HepG2 (cell line): ENCODE measurements around the gene CSF1R. TPM values are rescaled to one million over a fixed set of nuclear protein-coding genes. Genes with fewer than 3 reads are reported as not detected.
A peak's percentile ranks its signal among the peaks of the same experiment; 100 is the strongest.

Source experiments
- HDAC6 ChIP-seq: fragments of 200-600 bp; sonication (generic); IDR thresholded peaks from 2 replicates; pipeline ENCODE4 v1.7.0; 2017; ENCODE audit warnings: mild to moderate bottlenecking, antibody characterized with exemption, low read length, low read depth
- JDP2 ChIP-seq: sonication (generic); formaldehyde crosslinking; IDR thresholded peaks from 2 replicates; pipeline ENCODE4 v1.8.1; 2022; ENCODE audit warnings: missing genetic modification reagents, borderline replicate concordance
- POLR2A ChIP-seq, 2 experiments: IDR thresholded peaks; 2 replicates each; pipeline ENCODE4 v1.6.1; 2011; ENCODE audit warnings: low read depth in 2 of 2, low read length in 2 of 2, mild to moderate bottlenecking in 1 of 2, moderate library complexity in 1 of 2; ENCODE audit not compliant: insufficient read depth in 1 of 2
- REPIN1 ChIP-seq: sonication (generic); formaldehyde crosslinking; IDR thresholded peaks from 2 replicates; pipeline ENCODE4 v1.8.0; 2022; ENCODE audit warnings: missing genetic modification reagents, low read depth, mild to moderate bottlenecking, borderline replicate concordance
- RXRA ChIP-seq: sonication (generic); formaldehyde crosslinking; IDR thresholded peaks from 2 replicates; pipeline ENCODE4 v1.5.1; 2020; ENCODE audit warnings: missing genetic modification reagents
- SNAPC2 ChIP-seq: sonication (generic); formaldehyde crosslinking; IDR thresholded peaks from 2 replicates; pipeline ENCODE4 v1.8.1; 2022; ENCODE audit warnings: mild to moderate bottlenecking, missing genetic modification reagents
- XBP1 ChIP-seq: sonication (generic); formaldehyde crosslinking; IDR thresholded peaks from 2 replicates; pipeline ENCODE4 v1.5.0; 2020; ENCODE audit warnings: missing genetic modification reagents
- ZEB1 ChIP-seq: IDR thresholded peaks from 2 replicates; pipeline ENCODE4 v1.6.1; 2012; ENCODE audit warnings: mild to moderate bottlenecking, low read depth, inconsistent platforms; ENCODE audit not compliant: insufficient replicate concordance
- ZNF143 ChIP-seq: sonication (generic); formaldehyde crosslinking; IDR thresholded peaks from 2 replicates; pipeline ENCODE4 v1.4.0; 2020; ENCODE audit warnings: missing genetic modification reagents
- polyA plus RNA-seq, 8 experiments: library from polyadenylated mRNA; depleted of rRNA in 3 of 8; stranded (reverse) in 7 of 8; unstranded in 1 of 8; fragments of >200 nt; fragmentation: Illumina TruSeq in 4 of 8; extraction: Trizol in 4 of 8; gene quantifications; 2 replicates each; pipeline versions ENCODE4 v1.2.1 to v1.2.3, GENCODE V29; 2011 to 2016; ENCODE audit warnings: low read depth in 4 of 8, missing spikeins in 1 of 8, mixed read lengths in 1 of 8; ENCODE audit not compliant: insufficient read depth in 1 of 8
- total RNA-seq, 5 experiments: library from RNA; depleted of rRNA; stranded (reverse); fragments of >200 nt; fragmentation: Illumina TruSeq; extraction: Trizol; gene quantifications; 2 replicates each; pipeline ENCODE4 v1.2.3, GENCODE V29; 2016; ENCODE audit warnings: low read depth in 1 of 5
- TF ChIP-seq, protein P1 (sequence below): sonication (generic); formaldehyde crosslinking; IDR thresholded peaks from 2 replicates; pipeline ENCODE4 v1.4.0; 2020; ENCODE audit warnings: mild to moderate bottlenecking, missing genetic modification reagents
- TF ChIP-seq, protein P2 (sequence below): sonication (generic); formaldehyde crosslinking; IDR thresholded peaks from 2 replicates; pipeline ENCODE4 v1.5.0; 2020; ENCODE audit warnings: missing genetic modification reagents
- TF ChIP-seq, protein P3 (sequence below): fragments of 450-650 bp; IDR thresholded peaks from 2 replicates; pipeline ENCODE4 v1.6.1; 2017
- TF ChIP-seq, protein P4 (sequence below): sonication (generic); formaldehyde crosslinking; IDR thresholded peaks from 2 replicates; pipeline ENCODE4 v1.5.1; 2020; ENCODE audit warnings: missing genetic modification reagents, mild to moderate bottlenecking, borderline replicate concordance
- TF ChIP-seq, protein P5 (sequence below): sonication (generic); formaldehyde crosslinking; IDR thresholded peaks from 2 replicates; pipeline ENCODE4 v1.9.0; 2022; ENCODE audit warnings: low read depth, missing genetic modification reagents
- TF ChIP-seq, protein P6 (sequence below): sonication (generic); formaldehyde crosslinking; IDR thresholded peaks from 2 replicates; pipeline ENCODE4 v1.4.0; 2020; ENCODE audit warnings: mild to moderate bottlenecking, missing genetic modification reagents
- TF ChIP-seq, protein P7 (sequence below): sonication (generic); formaldehyde crosslinking; IDR thresholded peaks from 2 replicates; pipeline ENCODE4 v1.5.1; 2020; ENCODE audit warnings: mild to moderate bottlenecking, moderate library complexity, missing genetic modification reagents

Gene CSF1R
- total and polyA plus RNA-seq, 2 of the 13 experiments (the other 11 are each of a cell fraction or from before 2014, with no cell fraction given): 0.01 TPM; not detected in 1

DNA sequence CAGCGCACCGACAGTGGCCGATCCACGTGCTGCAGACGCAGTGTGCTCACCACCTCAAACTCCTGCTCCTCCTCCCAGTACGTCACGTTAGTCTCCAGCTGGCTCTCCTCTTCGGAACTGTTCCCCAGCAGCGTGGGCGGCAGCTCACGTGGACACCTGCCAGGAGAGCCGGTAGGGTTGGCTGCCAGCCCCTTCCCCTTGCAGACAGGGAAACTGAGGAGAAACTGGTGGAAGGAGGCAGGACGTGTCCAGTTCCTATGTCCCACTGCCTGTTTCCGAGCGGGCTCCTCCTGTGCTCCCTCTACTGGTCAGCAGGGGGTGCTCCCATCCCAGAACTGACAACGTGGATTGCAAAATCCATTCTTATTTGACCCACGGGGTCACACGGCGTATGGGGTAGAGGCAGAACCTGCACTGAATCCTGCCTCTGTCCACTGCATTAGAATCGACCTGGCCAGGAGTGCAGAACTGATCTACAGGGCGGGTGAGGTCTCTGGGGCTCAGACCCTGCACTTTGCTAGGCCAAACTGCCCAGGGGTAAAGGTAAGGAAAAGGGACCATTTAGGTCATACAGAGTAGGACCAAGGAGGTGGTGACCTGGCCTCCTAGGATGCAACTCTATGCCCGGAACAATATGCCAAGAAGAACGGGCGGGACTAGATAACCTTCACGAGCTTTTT lies 43.6 kb upstream of the CSF1R start (continued):
- TF ChIP-seq, protein P1, sequence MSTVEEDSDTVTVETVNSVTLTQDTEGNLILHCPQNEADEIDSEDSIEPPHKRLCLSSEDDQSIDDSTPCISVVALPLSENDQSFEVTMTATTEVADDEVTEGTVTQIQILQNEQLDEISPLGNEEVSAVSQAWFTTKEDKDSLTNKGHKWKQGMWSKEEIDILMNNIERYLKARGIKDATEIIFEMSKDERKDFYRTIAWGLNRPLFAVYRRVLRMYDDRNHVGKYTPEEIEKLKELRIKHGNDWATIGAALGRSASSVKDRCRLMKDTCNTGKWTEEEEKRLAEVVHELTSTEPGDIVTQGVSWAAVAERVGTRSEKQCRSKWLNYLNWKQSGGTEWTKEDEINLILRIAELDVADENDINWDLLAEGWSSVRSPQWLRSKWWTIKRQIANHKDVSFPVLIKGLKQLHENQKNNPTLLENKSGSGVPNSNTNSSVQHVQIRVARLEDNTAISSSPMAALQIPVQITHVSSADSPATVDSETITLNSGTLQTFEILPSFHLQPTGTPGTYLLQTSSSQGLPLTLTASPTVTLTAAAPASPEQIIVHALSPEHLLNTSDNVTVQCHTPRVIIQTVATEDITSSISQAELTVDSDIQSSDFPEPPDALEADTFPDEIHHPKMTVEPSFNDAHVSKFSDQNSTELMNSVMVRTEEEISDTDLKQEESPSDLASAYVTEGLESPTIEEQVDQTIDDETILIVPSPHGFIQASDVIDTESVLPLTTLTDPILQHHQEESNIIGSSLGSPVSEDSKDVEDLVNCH (CRISPR knock-in tag): no peak
- TF ChIP-seq, protein P2, sequence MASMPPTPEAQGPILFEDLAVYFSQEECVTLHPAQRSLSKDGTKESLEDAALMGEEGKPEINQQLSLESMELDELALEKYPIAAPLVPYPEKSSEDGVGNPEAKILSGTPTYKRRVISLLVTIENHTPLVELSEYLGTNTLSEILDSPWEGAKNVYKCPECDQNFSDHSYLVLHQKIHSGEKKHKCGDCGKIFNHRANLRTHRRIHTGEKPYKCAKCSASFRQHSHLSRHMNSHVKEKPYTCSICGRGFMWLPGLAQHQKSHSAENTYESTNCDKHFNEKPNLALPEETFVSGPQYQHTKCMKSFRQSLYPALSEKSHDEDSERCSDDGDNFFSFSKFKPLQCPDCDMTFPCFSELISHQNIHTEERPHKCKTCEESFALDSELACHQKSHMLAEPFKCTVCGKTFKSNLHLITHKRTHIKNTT (CRISPR knock-in tag): no peak
- peak; percentile 48; the same call in 1 of the 2 replicates for TF ChIP-seq REPIN1
- TF ChIP-seq, protein P3, sequence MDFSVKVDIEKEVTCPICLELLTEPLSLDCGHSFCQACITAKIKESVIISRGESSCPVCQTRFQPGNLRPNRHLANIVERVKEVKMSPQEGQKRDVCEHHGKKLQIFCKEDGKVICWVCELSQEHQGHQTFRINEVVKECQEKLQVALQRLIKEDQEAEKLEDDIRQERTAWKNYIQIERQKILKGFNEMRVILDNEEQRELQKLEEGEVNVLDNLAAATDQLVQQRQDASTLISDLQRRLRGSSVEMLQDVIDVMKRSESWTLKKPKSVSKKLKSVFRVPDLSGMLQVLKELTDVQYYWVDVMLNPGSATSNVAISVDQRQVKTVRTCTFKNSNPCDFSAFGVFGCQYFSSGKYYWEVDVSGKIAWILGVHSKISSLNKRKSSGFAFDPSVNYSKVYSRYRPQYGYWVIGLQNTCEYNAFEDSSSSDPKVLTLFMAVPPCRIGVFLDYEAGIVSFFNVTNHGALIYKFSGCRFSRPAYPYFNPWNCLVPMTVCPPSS: no peak
- no peak for TF ChIP-seq POLR2A (IDR thresholded peaks at IDR 0.05; ENCODE audit: insufficient read depth in 1 of 2, low read depth in 2 of 2, low read length in 2 of 2)
- TF ChIP-seq, protein P4, sequence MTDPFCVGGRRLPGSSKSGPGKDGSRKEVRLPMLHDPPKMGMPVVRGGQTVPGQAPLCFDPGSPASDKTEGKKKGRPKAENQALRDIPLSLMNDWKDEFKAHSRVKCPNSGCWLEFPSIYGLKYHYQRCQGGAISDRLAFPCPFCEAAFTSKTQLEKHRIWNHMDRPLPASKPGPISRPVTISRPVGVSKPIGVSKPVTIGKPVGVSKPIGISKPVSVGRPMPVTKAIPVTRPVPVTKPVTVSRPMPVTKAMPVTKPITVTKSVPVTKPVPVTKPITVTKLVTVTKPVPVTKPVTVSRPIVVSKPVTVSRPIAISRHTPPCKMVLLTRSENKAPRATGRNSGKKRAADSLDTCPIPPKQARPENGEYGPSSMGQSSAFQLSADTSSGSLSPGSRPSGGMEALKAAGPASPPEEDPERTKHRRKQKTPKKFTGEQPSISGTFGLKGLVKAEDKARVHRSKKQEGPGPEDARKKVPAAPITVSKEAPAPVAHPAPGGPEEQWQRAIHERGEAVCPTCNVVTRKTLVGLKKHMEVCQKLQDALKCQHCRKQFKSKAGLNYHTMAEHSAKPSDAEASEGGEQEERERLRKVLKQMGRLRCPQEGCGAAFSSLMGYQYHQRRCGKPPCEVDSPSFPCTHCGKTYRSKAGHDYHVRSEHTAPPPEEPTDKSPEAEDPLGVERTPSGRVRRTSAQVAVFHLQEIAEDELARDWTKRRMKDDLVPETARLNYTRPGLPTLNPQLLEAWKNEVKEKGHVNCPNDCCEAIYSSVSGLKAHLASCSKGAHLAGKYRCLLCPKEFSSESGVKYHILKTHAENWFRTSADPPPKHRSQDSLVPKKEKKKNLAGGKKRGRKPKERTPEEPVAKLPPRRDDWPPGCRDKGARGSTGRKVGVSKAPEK (CRISPR knock-in tag): no peak
- TF ChIP-seq JDP2: no peak
- TF ChIP-seq ZNF143 (CRISPR knock-in tag): no peak
- TF ChIP-seq, protein P5, sequence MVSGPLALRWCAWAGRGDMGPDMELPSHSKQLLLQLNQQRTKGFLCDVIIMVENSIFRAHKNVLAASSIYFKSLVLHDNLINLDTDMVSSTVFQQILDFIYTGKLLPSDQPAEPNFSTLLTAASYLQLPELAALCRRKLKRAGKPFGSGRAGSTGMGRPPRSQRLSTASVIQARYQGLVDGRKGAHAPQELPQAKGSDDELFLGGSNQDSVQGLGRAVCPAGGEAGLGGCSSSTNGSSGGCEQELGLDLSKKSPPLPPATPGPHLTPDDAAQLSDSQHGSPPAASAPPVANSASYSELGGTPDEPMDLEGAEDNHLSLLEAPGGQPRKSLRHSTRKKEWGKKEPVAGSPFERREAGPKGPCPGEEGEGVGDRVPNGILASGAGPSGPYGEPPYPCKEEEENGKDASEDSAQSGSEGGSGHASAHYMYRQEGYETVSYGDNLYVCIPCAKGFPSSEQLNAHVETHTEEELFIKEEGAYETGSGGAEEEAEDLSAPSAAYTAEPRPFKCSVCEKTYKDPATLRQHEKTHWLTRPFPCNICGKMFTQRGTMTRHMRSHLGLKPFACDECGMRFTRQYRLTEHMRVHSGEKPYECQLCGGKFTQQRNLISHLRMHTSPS (CRISPR knock-in tag): 0 out of 2 replicates have a peak, but pooled peaks have one; percentile 13
- no peak for TF ChIP-seq HDAC6
- TF ChIP-seq, protein P6, sequence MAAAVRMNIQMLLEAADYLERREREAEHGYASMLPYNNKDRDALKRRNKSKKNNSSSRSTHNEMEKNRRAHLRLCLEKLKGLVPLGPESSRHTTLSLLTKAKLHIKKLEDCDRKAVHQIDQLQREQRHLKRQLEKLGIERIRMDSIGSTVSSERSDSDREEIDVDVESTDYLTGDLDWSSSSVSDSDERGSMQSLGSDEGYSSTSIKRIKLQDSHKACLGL: no peak
- TF ChIP-seq SNAPC2 (CRISPR knock-in tag): no peak
- TF ChIP-seq RXRA (CRISPR knock-in tag): peak; percentile 71
- TF ChIP-seq, protein P7, sequence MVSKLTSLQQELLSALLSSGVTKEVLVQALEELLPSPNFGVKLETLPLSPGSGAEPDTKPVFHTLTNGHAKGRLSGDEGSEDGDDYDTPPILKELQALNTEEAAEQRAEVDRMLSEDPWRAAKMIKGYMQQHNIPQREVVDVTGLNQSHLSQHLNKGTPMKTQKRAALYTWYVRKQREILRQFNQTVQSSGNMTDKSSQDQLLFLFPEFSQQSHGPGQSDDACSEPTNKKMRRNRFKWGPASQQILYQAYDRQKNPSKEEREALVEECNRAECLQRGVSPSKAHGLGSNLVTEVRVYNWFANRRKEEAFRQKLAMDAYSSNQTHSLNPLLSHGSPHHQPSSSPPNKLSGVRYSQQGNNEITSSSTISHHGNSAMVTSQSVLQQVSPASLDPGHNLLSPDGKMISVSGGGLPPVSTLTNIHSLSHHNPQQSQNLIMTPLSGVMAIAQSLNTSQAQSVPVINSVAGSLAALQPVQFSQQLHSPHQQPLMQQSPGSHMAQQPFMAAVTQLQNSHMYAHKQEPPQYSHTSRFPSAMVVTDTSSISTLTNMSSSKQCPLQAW: peak; percentile 87
- TF ChIP-seq ZEB1: no peak
- no peak for TF ChIP-seq XBP1
